PC-9 (cell line): ENCODE results near the gene ANXA3. TPM values are rescaled to one million over a fixed set of nuclear protein-coding genes. Genes with fewer than 3 reads are reported as not detected.
A peak's percentile ranks its signal among the peaks of the same experiment; 100 is the strongest.

Source experiments
- BruUV-seq: library from RNA; stranded (reverse); fragments of 400-500 nt; replicated peaks from 2 replicates; lab custom pipeline; 2021; lab: Mats Ljungman, UMichigan
- CTCF ChIA-PET: fragments of 300-600 bp; sonication (Branson Sonifier 250); formaldehyde crosslinking; loops from one replicate; lab custom pipeline; 2022; ENCODE audit warnings: antibody characterized with exemption; lab: Charles Lee
- POLR2A ChIA-PET: fragments of 300-600 bp; sonication (Branson Sonifier 250); formaldehyde crosslinking; loops from one replicate; lab custom pipeline; 2022; ENCODE audit warnings: antibody characterized with exemption; ENCODE audit not compliant: unreplicated experiment; lab: Charles Lee
- DNase-seq, 2 experiments: peaks; one replicate each; pipeline versions ENCODE4 v3.0.0 to v3.0.0-alpha.2; 2015 to 2022; ENCODE audit warnings: mixed read lengths in 1 of 2
- H2AFZ ChIP-seq: fragments of 200-600 bp; sonication (generic); 2 replicates; pipeline ENCODE4 v1.8.1; 2017; ENCODE audit warnings: antibody characterized with exemption
- H3F3A ChIP-seq: fragments of 200-600 bp; sonication (generic); 2 replicates; pipeline ENCODE4 v1.8.1; 2017; ENCODE audit warnings: antibody characterized with exemption, mild to moderate bottlenecking, low read depth; ENCODE audit not compliant: insufficient read depth
- H3K27ac ChIP-seq: fragments of 200-600 bp; sonication (generic); 2 replicates; pipeline ENCODE4 v1.6.1; 2016; ENCODE audit warnings: mixed run types
- H3K27me3 ChIP-seq: fragments of 200-600 bp; sonication (generic); 2 replicates; pipeline ENCODE4 v1.6.1; 2016; ENCODE audit warnings: low read depth, mixed run types; ENCODE audit not compliant: insufficient read depth
- H3K36me3 ChIP-seq: fragments of 200-600 bp; sonication (generic); 2 replicates; pipeline ENCODE4 v1.6.1; 2016; ENCODE audit warnings: low read depth, mixed run types
- H3K4me1 ChIP-seq: fragments of 200-600 bp; sonication (generic); replicated peaks from 2 replicates; pipeline ENCODE4 v1.6.1; 2016; ENCODE audit warnings: mixed run types; ENCODE audit not compliant: insufficient read depth
- H3K4me2 ChIP-seq: fragments of 200-600 bp; sonication (generic); 2 replicates; pipeline ENCODE4 v1.6.1; 2017; ENCODE audit warnings: mixed run types
- H3K4me3 ChIP-seq: fragments of 200-600 bp; sonication (generic); 2 replicates; pipeline ENCODE4 v1.6.1; 2016; ENCODE audit warnings: mixed run types
- H3K79me2 ChIP-seq: fragments of 200-600 bp; sonication (generic); 2 replicates; pipeline ENCODE4 v1.6.1; 2017; ENCODE audit warnings: low read depth, mixed run types
- H3K9me2 ChIP-seq: fragments of 200-600 bp; sonication (generic); 2 replicates; pipeline ENCODE4 v1.8.1; 2017; ENCODE audit warnings: mild to moderate bottlenecking; ENCODE audit not compliant: insufficient read depth
- H3K9me3 ChIP-seq: fragments of 200-600 bp; sonication (generic); 2 replicates; pipeline ENCODE4 v1.8.1; 2016; ENCODE audit warnings: low read depth; ENCODE audit not compliant: insufficient read depth
- H4K20me1 ChIP-seq: fragments of 200-600 bp; sonication (generic); 2 replicates; pipeline ENCODE4 v1.8.1; 2017; ENCODE audit not compliant: insufficient read depth
- CTCF ChIP-seq: fragments of 200-600 bp; sonication (generic); conservative IDR thresholded peaks from 2 replicates; pipeline ENCODE4 v1.6.1; 2017; ENCODE audit warnings: mixed run types, antibody characterized with exemption, mild to moderate bottlenecking, moderate library complexity
- EZH2 ChIP-seq: fragments of 200-600 bp; sonication (generic); IDR thresholded peaks from 2 replicates; pipeline ENCODE4 v1.8.0; 2017; ENCODE audit warnings: antibody characterized with exemption, low read depth
- intact Hi-C: fragments of 100-400 bp; cut with micrococcal nuclease; formaldehyde crosslinking; loops from one replicate; pipeline ENCODE4 v1.10.0; 2022; ENCODE audit not compliant: unreplicated experiment
- total RNA-seq: library from RNA; stranded (reverse); gene quantifications from 2 replicates; pipeline ENCODE4 v1.2.3, GENCODE V29; 2021

ANXA3 gene
- total RNA-seq, 1 experiment from 2014 or later: 140 TPM

GRCh38 chr4:78642934-78643333 lies 91.4 kb downstream of the ANXA3 start:
- peaks cover 55% of the 10 kb centered on the region for H3K4me1 ChIP-seq
- no peaks in the 10 kb centered on the region for H3K79me2 ChIP-seq
- intact Hi-C loops: no loop called here
- no peaks in the 10 kb centered on the region for H3K36me3 ChIP-seq
- H4K20me1 ChIP-seq: no peaks in the 10 kb centered on the region
- no peak overlapping the region for H3K4me3 ChIP-seq
- H3K27ac ChIP-seq: no peak overlapping the region
- H3K9me2 ChIP-seq: no peaks in the 10 kb centered on the region
- ChIA-PET CTCF (no interaction called here), POLR2A (interaction anchor here (0.6 kb wide), 1 partner anchor 109 kb away, joined by 5 read pairs; no protein-coding TSS in a partner anchor)
- no peak overlapping the region for H2AFZ ChIP-seq
- no peak overlapping the region; the same call in 1 of the 2 replicates for H3K4me2 ChIP-seq
- BruUV-seq: no TSS peak
- DNase-seq: peak in 1 of 2 experiments; percentile 27
- no peaks in the 10 kb centered on the region for H3K9me3 ChIP-seq
- TF ChIP-seq EZH2 (no peak), CTCF (no peak)
- H3K27me3 ChIP-seq: no peaks in the 10 kb centered on the region
- H3F3A ChIP-seq: peaks cover 33% of the 10 kb centered on the region

GRCh38 chr4:78644063-78644691 lies 92.6 kb downstream of the ANXA3 start:
- ChIA-PET POLR2A (interaction anchor here (0.6 kb wide), 1 partner anchor 45 kb away, joined by 4 read pairs; no protein-coding TSS in a partner anchor), CTCF (no interaction called here)
- H3K4me3 ChIP-seq: peak overlapping the region; percentile 10; the same call in 1 of the 2 replicates
- no peaks in the 10 kb centered on the region for H4K20me1 ChIP-seq
- no peaks in the 10 kb centered on the region for H3K9me2 ChIP-seq
- no peaks in the 10 kb centered on the region for H3K9me3 ChIP-seq
- H3K4me1 ChIP-seq: peaks cover 62% of the 10 kb centered on the region
- H2AFZ ChIP-seq: no peak overlapping the region
- intact Hi-C loops: no loop called here
- BruUV-seq: no TSS peak
- H3K36me3 ChIP-seq: no peaks in the 10 kb centered on the region
- DNase-seq: peak in 1 of 2 experiments; percentile 62
- peak overlapping the region; percentile 88 for H3K27ac ChIP-seq
- no peaks in the 10 kb centered on the region for H3K79me2 ChIP-seq
- H3K27me3 ChIP-seq: no peaks in the 10 kb centered on the region
- H3K4me2 ChIP-seq: peak overlapping the region; percentile 72
- H3F3A ChIP-seq: peaks cover 33% of the 10 kb centered on the region
- TF ChIP-seq EZH2 (no peak), CTCF (no peak)

GRCh38 chr4:78644744-78645330 lies 93.3 kb downstream of the ANXA3 start:
- H3K79me2 ChIP-seq: no peaks in the 10 kb centered on the region
- H3K4me3 ChIP-seq: peak overlapping the region; percentile 48; the same call in 1 of the 2 replicates
- peaks cover 39% of the 10 kb centered on the region for H3F3A ChIP-seq
- peak overlapping the region; percentile 72 for H3K4me2 ChIP-seq
- peak overlapping the region; percentile 88 for H3K27ac ChIP-seq
- 0 out of 2 replicates have a peak overlapping the region, but pooled peaks have one; percentile 66 for H2AFZ ChIP-seq
- POLR2A ChIA-PET: interaction anchor here (0.6 kb wide), 1 partner anchor 44 kb away, joined by 4 read pairs; no protein-coding TSS in a partner anchor
- no peaks in the 10 kb centered on the region for H4K20me1 ChIP-seq
- H3K9me3 ChIP-seq: no peaks in the 10 kb centered on the region
- CTCF ChIA-PET: no interaction called here
- TF ChIP-seq EZH2 (no peak), CTCF (peak; percentile 70)
- DNase-seq: peak; percentile 35 to 39
- intact Hi-C loops: no loop called here
- H3K4me1 ChIP-seq: peaks cover 69% of the 10 kb centered on the region
- no peaks in the 10 kb centered on the region for H3K9me2 ChIP-seq
- H3K27me3 ChIP-seq: no peaks in the 10 kb centered on the region
- BruUV-seq: no TSS peak
- no peaks in the 10 kb centered on the region for H3K36me3 ChIP-seq
